Kasumi-1 (cell line): ENCODE data around the gene TMEM40.
"Not testable (repeated sequence)": the region's sequence is repeated elsewhere in the genome, so short reads cannot be mapped to it uniquely, and the experiment has no call there.

Source experiments
- DNase-seq, 2 experiments: peaks; one replicate each; lab custom pipeline; 2025; lab: John Stamatoyannopoulos, UW

Gene TMEM40

DNA sequence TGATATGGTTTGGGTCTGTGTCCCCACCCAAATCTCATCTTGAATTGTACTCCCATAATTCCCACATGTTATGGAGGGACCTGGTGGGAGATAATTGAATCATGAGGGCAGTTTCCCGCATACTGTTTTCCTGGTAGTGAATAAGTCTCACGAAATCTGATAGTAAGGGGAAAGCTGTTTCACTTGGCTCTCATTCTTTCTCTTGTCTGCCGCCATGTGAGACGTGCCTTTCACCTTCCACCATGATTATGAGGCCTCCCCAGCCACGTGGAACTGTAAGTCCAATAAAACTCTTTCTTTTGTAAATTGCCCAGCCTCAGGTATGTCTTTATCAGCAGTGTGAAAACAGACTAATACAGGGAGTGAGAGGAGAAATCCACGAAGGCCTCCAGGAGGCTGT lies 16.9 kb upstream of the TMEM40 start:
- DNase-seq, result not testable (repeated sequence)

GRCh38 chr3:12775226-12775625 lies 16.2 kb upstream of the TMEM40 start:
- no peak for DNase-seq

DNA sequence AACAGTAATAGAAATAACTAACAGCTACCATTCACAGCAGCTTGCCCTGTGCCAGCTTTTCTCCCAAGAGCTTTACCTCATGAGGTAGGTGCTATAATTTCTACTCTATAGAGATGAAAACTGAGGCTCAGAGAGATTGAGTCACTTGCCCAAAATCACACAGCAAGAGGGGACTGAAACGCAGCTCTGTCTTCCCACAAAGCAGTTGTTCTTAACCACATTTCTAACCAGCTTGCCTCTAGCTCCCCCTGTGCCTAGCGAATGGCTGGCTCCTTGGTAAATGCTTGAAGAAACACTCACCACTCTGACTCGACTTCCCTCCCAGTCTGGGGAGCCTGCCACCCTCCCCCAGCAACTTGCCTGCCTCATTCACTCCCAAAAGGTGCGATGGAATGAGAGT lies 15.6 kb upstream of the TMEM40 start:
- no peak for DNase-seq

GRCh38 chr3:12773710-12774086 lies 14.6 kb upstream of the TMEM40 start:
- DNase-seq, result no peak

DNA sequence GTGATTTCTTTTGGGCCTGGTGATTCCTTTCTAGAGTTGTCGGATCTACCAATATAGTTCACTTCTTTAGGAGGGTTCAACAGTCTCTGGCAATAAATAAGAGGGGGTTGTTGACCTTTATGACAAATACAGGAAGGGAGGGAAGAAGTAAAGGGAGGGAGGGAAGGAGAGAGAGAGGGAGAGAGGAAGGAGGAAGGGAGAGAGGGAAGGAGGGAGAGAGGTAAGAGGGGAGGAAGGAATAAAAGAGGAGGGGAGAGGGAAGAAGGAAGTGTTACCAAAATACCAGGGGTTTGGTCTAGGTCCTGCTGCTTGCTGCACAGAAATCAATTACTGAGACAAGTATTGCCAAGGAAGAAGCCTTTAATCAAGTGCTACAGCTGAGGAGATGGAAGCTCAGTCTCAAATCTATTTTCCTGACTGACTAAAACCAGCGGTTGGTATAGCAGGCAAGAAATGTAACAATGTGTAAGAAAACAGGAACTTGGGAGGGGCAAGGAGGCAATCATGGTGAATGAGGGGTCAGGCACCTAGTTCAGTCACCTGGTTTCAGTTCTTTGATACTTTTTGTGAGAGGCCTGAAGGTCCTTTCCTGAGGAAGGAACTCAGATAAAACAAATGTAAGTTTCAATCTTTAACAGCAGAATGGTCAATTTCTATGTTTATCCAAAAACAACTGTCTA lies 14.1 kb upstream of the TMEM40 start:
- peak in 1 of 2 experiments; percentile 5 for DNase-seq

- DNase-seq, result no peak
Observed at GRCh38 chr3:12772462-12772861, 13.4 kb upstream of the TMEM40 start.

DNA sequence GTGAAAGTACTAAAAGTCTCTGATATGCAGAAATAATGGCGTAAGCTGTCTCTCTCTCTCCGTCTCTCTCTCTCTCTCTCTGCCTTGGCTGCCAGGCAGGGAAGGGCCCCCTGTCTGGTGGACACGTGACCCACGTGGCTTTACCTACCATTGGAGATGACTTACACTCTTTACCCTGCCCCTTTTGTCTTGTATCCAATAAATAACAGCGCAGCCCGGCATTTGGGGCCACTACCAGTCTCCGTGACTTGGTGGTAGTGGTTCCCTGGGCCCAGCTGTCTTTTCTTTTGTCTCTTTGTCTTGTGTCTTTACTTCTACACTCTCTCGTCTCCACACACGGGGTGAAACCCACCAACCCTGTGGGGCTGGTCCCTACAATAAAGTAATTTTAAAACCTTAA lies 12.2 kb upstream of the TMEM40 start:
- no peak for DNase-seq

GRCh38 chr3:12769761-12770160 lies 10.7 kb upstream of the TMEM40 start:
- no peak for DNase-seq

DNA sequence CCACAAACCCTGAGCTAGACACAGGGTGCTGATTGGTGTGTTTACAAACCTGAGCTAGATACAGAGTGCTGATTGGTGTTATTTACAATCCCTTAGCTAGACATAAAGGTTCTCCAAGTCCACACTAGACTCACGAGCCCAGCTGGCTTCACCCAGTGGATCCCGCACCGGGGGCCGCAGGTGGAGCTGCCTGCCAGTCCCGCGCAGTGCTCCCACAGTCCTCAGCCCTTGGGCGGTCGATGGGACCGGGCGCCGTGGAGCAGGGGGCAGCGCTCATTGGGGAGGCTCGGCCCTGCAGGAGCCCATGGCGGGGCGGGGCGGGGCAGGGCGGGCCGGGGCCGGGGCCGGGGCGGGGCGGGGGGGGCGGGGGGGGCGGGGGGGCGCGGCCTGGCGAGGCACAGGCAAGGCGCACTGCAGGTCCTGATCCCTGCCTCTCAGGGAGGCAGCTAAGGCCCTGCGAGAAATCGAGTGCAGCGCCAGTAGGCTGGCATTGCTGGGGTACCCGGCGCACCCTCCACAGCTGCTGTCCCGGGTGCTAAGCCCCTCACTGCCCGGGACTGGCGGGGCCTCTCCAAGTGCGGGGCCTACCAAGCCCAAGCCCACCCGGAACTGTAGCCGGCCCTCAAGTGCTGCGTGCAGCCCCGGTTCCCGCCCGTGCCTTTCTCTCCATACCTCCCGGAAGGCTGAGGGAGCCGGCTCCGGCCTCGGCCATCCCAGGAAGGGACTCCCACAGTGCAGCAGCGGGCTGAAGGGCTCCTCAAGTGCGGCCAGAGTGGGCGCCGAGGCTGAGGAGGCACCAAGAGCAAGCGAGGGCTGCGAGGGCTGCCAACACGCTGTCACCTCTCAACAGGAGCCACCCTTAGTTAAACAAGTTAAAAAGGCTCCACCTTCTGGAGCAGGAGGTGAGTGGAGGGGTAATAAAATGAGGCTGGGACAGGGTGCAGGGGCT lies 9.8 kb upstream of the TMEM40 start:
- DNase-seq, result no peak

DNA sequence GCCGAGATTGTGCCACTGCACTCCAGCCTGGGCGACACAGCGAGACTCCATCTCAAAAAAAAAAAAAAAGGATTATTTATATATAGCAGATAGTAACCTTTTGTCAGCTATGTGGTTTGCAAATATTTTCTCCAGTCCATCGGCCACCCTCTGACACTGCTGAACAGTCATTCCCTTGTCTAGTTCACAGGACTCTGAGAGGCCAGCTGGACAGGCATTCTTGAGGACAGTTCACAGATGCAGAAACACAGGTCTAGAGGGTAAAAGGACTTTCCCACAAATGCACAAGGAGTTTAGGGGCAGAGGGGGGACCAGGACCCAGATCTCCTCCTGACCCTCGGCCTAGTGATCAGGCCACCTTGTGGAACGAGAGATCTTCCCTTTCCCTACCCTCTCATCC lies 7.5 kb upstream of the TMEM40 start:
- DNase-seq, result no peak

DNA sequence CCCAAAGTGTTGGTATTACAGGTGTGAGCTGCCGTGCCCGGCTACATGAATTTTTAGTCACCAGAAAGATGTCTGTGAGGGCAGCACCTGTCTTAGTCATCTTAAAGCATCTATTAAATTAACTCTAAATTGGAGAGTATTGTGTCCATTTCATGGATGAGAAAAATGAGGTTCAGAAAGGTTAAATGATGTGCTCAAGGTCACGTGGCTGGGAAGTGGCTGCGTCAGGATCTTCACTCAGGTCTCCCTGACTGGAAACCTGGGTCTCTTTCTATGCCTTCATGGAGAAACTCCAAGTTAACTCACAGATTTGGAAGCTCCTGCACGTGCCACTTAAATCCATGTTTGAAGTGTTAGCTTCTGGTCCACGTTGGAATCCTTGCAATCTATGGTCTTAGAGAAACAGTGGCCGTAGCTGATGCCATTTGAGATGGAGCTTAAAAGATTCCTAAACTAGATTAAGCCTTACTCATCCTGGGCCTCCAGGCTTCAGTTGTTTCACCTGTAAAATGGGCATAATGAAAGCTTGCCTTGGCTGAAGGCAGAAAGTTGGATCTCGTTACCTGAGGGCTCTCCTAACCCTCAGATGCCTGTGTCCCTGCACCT lies 5.2 kb upstream of the TMEM40 start:
- DNase-seq, result no peak

- DNase-seq, result no peak
Observed at GRCh38 chr3:12759693-12760565, 870 bp upstream of the TMEM40 start.

- no peak for DNase-seq
Observed at GRCh38 chr3:12758025-12758781, 856 bp downstream of the TMEM40 start.

DNA sequence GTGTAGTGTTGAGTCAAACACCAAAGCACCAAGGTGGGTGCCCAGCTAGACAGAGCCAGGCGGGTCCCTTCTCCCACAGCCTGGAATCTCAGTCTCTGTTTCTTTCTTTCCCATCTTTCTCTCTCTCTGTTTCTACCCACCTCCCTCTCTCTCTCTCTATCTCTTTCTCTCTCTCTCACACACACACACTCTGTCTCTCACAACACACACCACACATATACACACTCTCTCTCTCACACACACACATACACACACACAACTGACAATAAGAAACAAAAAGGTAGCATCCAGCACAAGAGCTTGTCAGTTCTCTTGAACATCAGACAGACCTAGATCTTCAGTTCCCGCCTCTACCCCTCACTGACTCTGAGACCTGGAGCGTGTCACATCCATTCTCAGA lies 2.4 kb downstream of the TMEM40 start:
- DNase-seq, result no peak

GRCh38 chr3:12756175-12756574 lies 2.9 kb downstream of the TMEM40 start:
- DNase-seq, result no peak

GRCh38 chr3:12755754-12756153 lies 3.3 kb downstream of the TMEM40 start:
- no peak for DNase-seq

DNA sequence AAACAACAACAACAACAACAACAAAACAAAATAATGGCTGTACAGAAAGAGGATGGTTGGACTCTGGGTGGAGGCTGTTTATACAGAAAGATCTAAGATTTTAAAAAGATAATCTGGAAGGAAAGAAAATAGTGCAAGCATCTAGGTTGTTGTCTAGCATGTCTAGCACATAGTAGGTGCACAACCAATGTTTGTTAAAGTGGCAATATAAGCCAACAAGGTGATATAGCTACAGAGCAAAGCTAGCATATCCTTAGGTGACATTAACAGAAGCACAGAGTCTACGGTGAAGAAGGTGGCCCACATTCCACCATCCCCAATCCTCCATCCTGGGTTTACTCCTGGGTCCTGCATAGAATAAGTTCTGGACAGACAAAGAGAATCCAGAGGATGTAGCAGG lies 4.7 kb downstream of the TMEM40 start:
- no peak for DNase-seq

DNA sequence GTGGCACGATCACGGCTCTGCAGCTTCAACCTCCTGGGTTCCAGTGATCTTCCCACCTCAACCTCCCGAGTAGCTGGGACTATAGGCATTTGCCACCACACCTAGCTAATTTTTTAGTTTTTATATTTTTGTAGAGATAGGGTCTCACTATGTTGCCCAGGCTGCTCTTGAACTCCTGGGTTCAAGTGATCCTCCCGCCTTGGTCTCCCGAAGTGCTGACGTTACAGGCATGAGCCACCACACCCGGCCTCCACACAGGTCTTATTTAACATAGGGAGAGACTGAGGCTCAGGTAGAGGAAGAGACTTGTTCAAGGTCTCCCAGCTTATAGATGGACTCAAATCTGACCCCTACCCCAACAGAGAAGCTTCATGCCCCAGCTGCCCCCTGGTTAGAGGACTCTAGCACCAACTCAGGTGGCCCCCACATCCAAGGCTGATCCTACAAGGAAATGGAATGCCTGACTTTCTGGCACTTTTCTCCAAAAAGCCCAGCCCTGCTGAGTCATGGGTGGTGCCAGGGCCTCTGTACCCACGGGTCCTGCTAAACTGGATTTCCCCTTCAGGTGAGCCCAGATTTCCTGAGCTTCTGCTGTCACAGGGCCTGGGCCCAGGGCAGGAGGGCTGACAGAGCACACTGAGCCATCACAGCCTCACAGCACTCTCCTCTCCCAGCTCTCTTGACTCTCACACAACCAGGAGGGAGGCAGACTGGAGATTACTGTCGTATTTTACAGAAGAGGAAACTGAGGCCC lies 5.6 kb downstream of the TMEM40 start:
- DNase-seq, result no peak

- no peak for DNase-seq
Observed at GRCh38 chr3:12752809-12753208, 6.2 kb downstream of the TMEM40 start.

GRCh38 chr3:12752102-12752501 lies 7.0 kb downstream of the TMEM40 start:
- DNase-seq, result no peak

GRCh38 chr3:12751571-12751970 lies 7.5 kb downstream of the TMEM40 start:
- no peak for DNase-seq
